ENCODE measurements around the gene CTBP2. TPM values are rescaled to one million over a fixed set of nuclear protein-coding genes. Genes with fewer than 3 reads are reported as not detected.

CTBP2 gene
- total RNA-seq, 1 experiment from 2014 or later: 125 TPM

- ATAC-seq: no peak
- Histone ChIP-seq H3K4me3 (ENCODE audit: low read depth in 2 of 2, low read length in 2 of 2) (no peak overlapping the region), H3K36me3 (ENCODE audit: control insufficient read depth, insufficient read depth, low read length) (no peaks in the 10 kb centered on the region; the same call in none of the 2 replicates), H3K27me3 (ENCODE audit: control insufficient read depth, insufficient read depth, low read length) (no peaks in the 10 kb centered on the region), H3K9me3 (ENCODE audit: control insufficient read depth, insufficient read depth, low read depth, low read length) (no peaks in the 10 kb centered on the region), H3K4me1 (ENCODE audit: control insufficient read depth, insufficient read depth, low read length) (no peaks in the 10 kb centered on the region), H3K27ac (ENCODE audit: low read length) (no peak overlapping the region)
- no peak for TF ChIP-seq SIN3A (IDR thresholded peaks at IDR 0.05; ENCODE audit: borderline replicate concordance, insufficient read depth, low read depth, low read length)
- no peak for TF ChIP-seq REST (IDR thresholded peaks at IDR 0.05; ENCODE audit: insufficient read depth in 1 of 2, low read depth in 2 of 2, low read length in 1 of 2)
- no peak for TF ChIP-seq TCF7L2 (IDR thresholded peaks at IDR 0.05; ENCODE audit: low read depth, low read length)
- no peak for TF ChIP-seq CTCF (IDR thresholded peaks at IDR 0.05)
- TF ChIP-seq POLR2AphosphoS5 (IDR thresholded peaks at IDR 0.05; ENCODE audit: low read depth, low read length): no peak
- ChIA-PET POLR2A (no interaction called here), CTCF (no interaction called here)
- in situ Hi-C loops (cut with HindIII; ENCODE audit: low pct_unique_long_range_greater_than_20kb, low sequenced_read_pairs): no loop called here
- no peak for DNase-seq (ENCODE audit: low read depth, low spot score)
- intact Hi-C loops (cut with micrococcal nuclease; ENCODE audit: unreplicated experiment): no loop called here
- no TSS peak for BruUV-seq (replicated peaks)
These were observed 147.4 kb downstream of the CTBP2 start for GRCh38 chr10:125012851-125013528.

GRCh38 chr10:125011926-125012705, 148.2 kb downstream of the CTBP2 start:
- Histone ChIP-seq H3K36me3 (ENCODE audit: control insufficient read depth, insufficient read depth, low read length) (no peaks in the 10 kb centered on the region; the same call in none of the 2 replicates), H3K4me3 (ENCODE audit: low read depth in 2 of 2, low read length in 2 of 2) (no peak overlapping the region), H3K27me3 (ENCODE audit: control insufficient read depth, insufficient read depth, low read length) (no peaks in the 10 kb centered on the region), H3K27ac (ENCODE audit: low read length) (no peak overlapping the region), H3K9me3 (ENCODE audit: control insufficient read depth, insufficient read depth, low read depth, low read length) (no peaks in the 10 kb centered on the region), H3K4me1 (ENCODE audit: control insufficient read depth, insufficient read depth, low read length) (no peaks in the 10 kb centered on the region)
- TF ChIP-seq POLR2AphosphoS5 (IDR thresholded peaks at IDR 0.05; ENCODE audit: low read depth, low read length): no peak
- TF ChIP-seq CTCF (IDR thresholded peaks at IDR 0.05): no peak
- TF ChIP-seq SIN3A (IDR thresholded peaks at IDR 0.05; ENCODE audit: borderline replicate concordance, insufficient read depth, low read depth, low read length): no peak
- TF ChIP-seq TCF7L2 (IDR thresholded peaks at IDR 0.05; ENCODE audit: low read depth, low read length): no peak
- no peak for TF ChIP-seq REST (IDR thresholded peaks at IDR 0.05; ENCODE audit: insufficient read depth in 1 of 2, low read depth in 2 of 2, low read length in 1 of 2)
- no TSS peak for BruUV-seq (replicated peaks)
- DNase-seq (ENCODE audit: low read depth, low spot score): no peak
- in situ Hi-C loops (cut with HindIII; ENCODE audit: low pct_unique_long_range_greater_than_20kb, low sequenced_read_pairs) (no loop called here), intact Hi-C loops (cut with micrococcal nuclease; ENCODE audit: unreplicated experiment) (no loop called here)
- ChIA-PET POLR2A (no interaction called here), CTCF (no interaction called here)
- no peak for ATAC-seq

All from Panc1 (cell line).